G401.6 (cell line): ENCODE measurements around the gene GTPBP4.
"Not testable (repeated sequence)": the region's sequence is repeated elsewhere in the genome, so short reads cannot be mapped to it uniquely, and the experiment has no call there.

ENCODE experiments used
- FAIRE-seq: peaks from 2 replicates; lab custom pipeline; 2012; peaks lifted over from hg19 to GRCh38; lab: Jason Lieb, UNC

The GTPBP4 gene

GRCh38 chr10:988667-989545 lies 672 bp downstream of the GTPBP4 start:
- no peak for FAIRE-seq

DNA sequence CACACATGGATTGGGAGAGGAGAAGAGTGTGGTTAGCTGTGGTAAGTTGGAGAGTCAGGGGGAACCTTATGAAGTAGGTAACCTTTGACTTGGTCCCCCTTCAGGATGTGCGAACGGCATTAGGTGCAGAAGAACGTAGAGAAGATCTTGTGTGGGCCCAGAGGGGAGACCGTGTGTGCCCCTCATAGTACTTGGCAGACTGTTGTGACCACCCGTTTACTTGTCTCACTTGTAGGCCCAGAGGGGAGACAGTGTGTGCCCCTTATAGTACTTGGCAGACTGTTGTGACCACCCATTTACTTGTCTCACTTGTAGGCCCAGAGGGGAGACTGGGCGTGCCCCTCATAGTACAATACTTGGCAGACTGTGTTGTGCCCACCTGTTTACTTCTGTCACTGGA lies 2.6 kb downstream of the GTPBP4 start:
- no peak for FAIRE-seq

GRCh38 chr10:992467-992866 lies 4.2 kb downstream of the GTPBP4 start:
- no peak for FAIRE-seq

DNA sequence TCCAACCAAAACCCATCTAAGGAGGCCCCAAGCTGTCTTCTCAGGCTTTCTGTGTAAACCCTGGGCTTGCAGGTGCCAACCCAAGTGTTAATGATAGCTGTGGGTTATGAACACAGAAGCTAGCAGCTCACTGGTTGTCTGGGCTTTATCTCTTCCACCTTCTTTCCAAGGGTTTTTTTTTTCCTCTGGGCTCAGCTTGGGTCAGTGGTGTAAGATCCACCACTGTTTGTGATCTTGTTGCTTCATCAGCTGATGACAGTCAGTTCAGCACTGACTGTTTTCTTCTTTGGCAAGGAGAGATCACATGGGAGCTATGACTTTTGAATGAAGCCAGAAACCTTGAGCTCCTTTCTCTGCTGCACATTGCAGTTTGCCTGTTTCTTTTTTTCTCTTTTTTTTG lies 4.6 kb downstream of the GTPBP4 start:
- FAIRE-seq = no peak

GRCh38 chr10:994836-995558 lies 6.8 kb downstream of the GTPBP4 start:
- FAIRE-seq = no peak

DNA sequence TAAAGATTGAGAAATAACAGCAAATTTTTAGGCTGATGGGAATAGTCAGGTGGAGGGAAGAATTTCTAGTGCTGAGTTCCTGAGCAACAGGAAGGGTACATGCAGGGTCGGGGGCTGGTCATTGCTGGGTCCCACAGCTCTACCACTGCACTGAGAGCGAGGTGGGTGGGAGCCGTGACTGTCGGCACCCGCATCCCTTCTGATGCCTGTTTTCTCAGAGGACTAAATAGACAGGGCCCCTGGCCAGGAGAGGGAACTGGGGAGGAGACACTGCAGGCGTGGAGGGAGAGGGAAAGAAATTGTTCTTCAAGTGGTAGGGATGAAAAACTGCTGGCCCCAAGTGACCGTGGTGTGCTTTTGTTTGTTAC lies 7.3 kb downstream of the GTPBP4 start:
- FAIRE-seq = no peak

DNA sequence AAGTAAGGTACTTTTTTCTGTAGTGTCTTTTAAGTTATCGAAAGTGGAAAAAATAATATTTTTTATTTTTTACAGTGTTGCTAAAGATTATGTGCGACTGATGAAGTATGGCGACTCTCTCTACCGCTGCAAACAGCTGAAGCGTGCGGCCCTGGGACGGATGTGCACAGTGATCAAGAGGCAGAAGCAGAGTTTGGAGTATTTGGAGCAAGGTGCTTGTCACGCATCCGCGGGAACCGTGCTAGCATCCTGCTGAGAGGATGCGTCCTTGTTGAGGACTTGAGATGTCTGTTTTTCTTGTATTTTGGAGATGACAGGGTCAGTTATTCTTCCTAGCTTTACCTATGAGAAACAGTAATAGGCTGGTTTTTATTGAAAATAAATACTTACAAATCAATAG lies 7.8 kb downstream of the GTPBP4 start:
- no peak for FAIRE-seq

DNA sequence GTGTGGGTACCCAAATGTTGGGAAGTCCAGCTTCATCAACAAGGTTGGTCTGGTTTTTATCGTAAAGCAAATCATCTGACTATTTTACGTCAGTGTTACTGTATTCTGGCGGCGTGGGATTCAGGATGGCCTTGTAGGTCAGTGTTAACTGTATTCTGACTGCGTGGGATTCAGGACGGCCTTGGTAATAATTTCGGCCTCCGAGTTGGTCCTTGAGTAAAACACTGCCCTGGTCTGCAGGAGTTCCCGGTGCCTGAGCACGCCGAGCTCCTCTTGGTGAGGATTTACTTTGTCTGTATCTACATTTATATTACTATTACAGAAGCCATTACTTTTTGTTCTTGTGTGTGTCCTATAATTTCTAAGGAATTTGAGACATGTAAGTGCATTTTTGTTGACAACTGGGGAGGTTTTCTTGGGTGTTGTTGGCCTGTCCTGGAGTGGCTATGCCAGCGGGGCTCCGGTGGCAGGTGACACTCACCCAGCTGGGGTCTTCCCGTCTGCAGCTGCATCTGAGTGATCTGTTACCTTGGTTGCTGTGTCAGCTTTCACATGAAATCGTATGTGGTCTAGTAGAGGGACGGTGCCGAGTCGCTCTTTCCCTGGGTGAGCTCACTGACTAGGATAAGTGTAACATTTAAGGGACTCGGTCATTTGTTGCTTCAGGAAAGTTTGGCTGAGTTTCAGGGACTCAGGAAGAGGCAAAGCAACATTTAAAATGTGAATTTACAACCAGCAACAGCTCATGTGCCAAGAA lies 9.2 kb downstream of the GTPBP4 start:
- no peak for FAIRE-seq

DNA sequence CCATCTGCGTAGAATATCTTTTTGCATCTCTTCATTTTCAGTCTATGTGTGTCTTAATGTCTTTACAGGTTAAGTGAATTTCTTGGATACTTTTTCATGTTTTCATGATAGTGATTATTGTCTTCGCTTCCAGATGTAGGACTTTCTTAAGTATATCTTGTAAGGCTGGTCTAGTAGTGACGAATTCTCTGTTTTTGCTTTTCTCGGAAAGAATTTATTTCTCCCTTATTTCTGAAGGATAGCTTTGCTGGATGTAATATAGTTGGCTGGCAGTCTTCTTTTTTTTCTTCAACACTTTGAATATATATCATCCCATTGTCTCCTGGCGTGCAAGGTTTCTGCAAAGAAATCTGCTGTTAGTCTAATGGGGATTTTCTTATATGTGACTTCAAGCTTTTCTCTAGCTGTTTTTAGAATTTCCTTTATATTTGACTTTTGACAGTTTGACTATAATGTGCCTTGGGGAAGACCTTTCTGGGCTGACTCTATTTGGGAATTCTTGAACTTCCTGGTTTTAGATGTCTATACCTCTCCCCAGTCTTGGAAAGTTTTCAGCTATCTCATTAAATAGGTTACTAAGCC lies 14.3 kb downstream of the GTPBP4 start:
- no peak for FAIRE-seq

GRCh38 chr10:1003884-1004670 lies 15.8 kb downstream of the GTPBP4 start:
- no peak for FAIRE-seq

DNA sequence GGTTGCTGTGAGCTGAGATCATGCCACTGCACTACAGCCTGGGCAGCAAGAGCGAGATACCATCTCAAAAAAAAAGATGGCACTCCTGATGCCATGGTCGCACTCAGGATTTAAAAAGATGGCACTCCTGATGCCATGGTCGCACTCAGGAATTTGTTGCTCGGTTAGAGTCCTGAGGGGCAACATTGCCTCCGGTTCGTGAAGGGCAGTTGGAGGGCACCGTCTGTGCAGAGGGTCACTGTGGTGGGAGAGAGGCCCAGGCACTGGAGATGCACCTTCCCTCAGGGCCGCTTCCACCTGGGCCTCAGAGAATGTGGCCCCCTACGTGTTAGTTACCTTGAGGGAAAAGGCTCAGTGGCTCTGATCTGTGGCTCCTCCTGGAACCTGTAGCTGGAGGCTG lies 18.3 kb downstream of the GTPBP4 start:
- no peak for FAIRE-seq

DNA sequence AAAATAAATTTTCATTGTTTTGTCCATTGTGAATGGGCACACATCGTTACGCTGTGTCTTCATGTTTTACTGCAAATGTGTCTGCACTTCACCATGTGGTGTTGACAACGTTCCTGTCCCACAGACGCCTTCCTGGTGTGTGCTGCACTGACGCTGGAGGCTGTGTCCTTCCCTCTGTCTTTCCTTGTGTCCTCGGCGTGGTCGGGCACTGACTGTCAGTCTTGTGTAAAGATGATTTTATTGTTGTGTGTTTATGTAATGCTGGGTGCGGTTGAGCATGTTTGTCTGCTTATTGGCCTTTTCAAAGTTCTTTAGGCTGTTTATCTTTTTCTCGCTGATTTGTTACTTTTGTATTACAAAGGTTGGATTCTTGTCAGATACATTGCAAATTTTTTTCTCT lies 19.3 kb downstream of the GTPBP4 start:
- no peak for FAIRE-seq

GRCh38 chr10:1009071-1009494 lies 20.8 kb downstream of the GTPBP4 start:
- FAIRE-seq = no peak

GRCh38 chr10:1009947-1010346 lies 21.7 kb downstream of the GTPBP4 start:
- FAIRE-seq = not testable (repeated sequence)

GRCh38 chr10:1010703-1011102 lies 22.5 kb downstream of the GTPBP4 start:
- FAIRE-seq = no peak

GRCh38 chr10:1011696-1012095 lies 23.5 kb downstream of the GTPBP4 start:
- no peak for FAIRE-seq

DNA sequence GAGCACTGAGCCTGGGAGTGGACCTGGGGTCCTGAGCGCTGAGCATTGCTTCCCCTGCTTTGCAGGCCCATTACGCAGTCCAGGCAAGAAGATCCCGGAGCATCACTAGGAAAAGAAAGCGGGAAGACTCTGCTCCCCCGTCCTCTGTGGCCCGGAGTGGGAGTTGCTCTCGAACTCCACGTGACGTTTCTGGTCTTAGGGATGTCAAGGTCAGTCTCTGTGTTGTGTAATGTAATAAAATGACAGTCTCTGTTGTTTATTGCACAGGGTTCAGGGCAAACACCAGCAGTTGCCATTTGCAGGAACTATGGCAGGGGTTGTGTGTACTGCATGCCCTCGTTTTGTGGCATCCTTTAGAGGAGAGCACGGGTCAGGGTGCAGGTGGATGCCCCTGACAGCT lies 27.5 kb downstream of the GTPBP4 start:
- no peak for FAIRE-seq

- no peak for FAIRE-seq
Observed at GRCh38 chr10:1019362-1019761, 31.1 kb downstream of the GTPBP4 start.

DNA sequence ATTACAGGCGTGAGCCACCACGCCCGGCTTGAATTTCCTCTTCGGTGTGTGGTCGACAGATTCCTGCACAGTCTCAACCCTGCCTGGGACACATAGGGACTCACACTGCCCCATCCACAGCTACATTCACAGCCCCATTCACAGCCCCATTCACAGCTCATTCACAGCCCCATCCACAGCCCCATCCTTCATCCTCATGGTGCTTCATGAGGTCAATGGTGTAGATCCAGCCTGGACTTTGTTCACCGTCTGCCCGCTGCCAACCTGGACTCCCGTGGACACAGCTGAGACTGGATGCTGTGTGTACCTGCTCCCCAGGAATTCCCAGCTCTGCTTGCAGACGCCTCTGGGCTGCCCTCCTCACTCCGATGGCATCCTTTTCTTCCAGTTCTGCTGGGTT lies 32.2 kb downstream of the GTPBP4 start:
- no peak for FAIRE-seq

DNA sequence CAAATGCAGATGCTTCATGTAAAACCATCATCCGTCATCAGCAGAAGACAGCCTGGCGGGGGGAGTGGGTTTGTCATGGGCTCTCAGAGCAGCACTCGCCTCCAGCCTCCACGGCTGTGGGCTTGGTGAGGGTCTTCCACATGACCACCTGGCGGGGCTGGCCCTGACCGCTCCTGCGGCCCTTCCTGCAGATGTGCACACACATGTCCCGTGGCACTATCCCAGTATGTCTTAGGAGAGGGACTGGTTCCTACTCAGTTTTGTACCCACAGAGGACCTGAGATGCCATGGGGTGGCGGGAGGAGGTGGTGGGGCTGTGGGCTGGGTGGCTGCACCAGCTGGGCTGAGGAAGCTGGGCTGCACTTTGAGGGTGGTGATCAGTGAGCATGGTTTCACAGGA lies 32.7 kb downstream of the GTPBP4 start:
- no peak for FAIRE-seq

DNA sequence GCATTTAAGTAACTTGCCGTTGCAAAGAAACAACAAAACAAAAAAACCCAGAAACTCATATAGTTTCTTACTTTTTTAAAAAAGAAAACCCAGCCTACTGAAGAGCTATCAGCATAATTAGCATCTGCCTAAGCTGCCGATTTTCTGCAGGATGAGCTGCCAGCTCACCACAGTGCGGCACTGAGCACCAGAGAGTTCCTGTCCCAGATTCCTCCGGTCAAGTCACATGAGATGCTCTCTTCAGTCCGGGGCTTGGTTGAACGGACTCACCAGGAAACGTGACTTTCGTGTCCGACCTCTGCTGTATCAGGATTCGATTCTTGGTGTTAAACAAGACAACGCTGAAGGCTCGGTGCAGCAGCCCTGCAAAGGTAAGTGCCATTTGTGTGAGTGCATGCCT lies 34.2 kb downstream of the GTPBP4 start:
- FAIRE-seq = no peak

DNA sequence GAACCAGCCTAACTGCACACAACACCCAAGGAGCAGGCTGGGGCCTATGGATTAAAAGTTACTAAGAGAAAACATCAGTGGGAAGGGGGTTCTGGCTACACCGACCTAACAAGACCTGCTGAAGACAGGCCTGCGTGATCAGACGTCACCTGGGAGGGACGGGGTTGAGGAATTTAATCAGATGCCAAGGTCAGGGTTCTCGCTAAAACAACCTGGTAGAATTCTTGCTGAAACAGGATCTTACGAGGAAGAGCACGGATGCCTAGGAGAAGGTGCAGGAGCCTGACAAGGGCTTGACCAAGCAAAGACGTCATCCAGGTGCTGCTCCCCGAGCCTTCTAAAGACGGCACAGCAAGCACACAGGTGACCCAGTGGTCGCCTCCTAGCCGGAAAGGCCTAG lies 35.9 kb downstream of the GTPBP4 start:
- no peak for FAIRE-seq
